HG03025 (cell line): ENCODE measurements around the gene SLC24A3.

Experiments
- ATAC-seq: cut with Tn5 transposase; IDR thresholded peaks from one replicate; pipeline ENCODE4 v1.9.1; 2021; ENCODE audit warnings: mild to moderate bottlenecking, moderate library complexity; ENCODE audit not compliant: unreplicated experiment, low FRiP score

The SLC24A3 gene

GRCh38 chr20:19565736-19566135, 353.3 kb downstream of the SLC24A3 start:
- no peak for ATAC-seq

DNA sequence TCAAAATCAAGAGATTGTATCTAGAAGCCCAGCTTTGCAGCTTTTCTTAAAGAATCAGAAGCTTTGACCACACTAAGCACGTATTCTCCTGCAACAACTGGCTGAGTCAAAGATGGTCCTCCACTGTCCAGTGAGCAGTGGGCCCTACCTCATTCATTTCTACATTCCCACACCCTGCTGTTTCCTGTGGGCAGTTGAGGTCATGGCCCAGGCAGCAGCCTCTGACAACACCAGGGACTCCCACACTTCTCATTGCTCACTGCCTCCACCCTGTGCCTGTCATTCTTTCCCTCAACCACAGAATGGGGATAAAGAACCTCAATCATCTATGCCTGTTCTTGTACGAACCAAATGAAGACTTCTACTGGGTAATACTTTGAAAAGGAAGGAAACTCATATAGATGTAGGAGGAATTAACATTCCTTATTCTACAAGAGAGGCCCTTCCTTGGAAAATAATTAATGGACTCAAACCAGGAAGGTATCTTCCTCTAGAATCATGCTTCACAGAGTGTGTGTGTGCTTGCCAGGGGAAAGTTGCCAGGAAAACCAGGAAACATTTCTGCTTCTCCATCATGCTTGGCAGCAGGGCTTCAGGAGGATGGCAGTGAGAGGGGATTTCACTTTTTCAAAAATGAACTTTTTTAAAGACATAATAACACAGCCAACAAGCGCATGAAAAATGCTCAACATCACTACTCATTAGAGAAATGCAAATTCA, 353.9 kb downstream of the SLC24A3 start:
- ATAC-seq, result no peak

GRCh38 chr20:19568128-19568527, 355.7 kb downstream of the SLC24A3 start:
- ATAC-seq, result no peak

DNA sequence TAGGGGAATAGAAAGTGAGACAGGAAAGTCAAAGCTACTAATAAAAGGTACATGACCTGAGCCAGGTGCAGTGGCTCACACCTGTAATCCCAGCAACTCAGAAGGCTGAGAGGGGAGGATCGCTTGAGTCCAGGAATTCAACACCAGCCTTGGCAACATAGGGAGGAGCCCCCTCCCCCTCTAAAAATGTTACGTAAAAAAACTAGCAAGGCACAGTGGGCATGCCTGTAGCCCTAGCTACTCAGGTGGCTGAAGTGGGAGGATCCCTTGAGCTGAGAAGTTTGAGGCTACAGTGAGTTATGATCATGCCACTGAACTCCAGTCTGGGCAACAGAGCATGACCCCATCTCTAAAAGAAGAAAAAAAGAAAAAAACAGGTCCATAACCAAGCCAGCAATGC, 359.6 kb downstream of the SLC24A3 start:
- no peak for ATAC-seq

DNA sequence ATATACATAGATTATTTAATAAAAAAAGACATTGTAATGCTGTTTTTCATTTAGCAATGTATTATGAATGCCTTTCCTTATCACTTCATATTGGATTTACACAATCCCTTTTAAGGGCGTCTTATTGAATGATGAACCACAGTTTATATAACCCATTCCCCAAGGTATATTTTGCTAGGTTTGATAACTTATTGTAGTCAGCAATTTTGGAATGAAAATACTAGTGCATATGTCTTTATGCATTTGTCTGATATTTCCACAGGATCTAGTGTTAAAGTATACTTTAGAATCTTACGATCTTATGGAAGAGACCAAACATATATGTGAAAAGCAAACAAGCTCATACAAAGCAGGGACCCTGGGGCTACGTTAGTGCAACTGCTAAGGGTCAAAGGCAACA, 365.2 kb downstream of the SLC24A3 start:
- ATAC-seq, result no peak

GRCh38 chr20:19582782-19583181, 370.3 kb downstream of the SLC24A3 start:
- no peak for ATAC-seq

- ATAC-seq, result no peak
Measured at GRCh38 chr20:19583532-19584175, 371.2 kb downstream of the SLC24A3 start.

DNA sequence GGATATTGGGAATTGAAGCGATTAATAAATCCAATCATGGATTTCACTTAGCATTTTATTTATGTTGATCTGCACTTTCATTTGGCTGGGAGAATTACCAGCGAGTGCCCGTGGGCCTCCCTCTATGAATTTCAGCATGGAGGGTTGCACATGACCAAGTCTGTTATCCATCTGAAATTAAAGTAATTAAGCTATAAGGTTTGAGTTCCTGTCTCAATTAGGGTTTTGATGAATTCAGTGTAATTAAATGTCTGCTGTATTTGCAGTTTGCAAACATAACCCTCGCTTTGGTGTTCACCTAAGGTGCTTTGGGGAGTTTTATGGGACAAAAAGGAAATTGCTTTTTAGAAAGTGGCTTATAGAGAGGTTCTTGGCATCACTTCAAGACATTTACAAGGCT, 375.8 kb downstream of the SLC24A3 start:
- ATAC-seq, result no peak

DNA sequence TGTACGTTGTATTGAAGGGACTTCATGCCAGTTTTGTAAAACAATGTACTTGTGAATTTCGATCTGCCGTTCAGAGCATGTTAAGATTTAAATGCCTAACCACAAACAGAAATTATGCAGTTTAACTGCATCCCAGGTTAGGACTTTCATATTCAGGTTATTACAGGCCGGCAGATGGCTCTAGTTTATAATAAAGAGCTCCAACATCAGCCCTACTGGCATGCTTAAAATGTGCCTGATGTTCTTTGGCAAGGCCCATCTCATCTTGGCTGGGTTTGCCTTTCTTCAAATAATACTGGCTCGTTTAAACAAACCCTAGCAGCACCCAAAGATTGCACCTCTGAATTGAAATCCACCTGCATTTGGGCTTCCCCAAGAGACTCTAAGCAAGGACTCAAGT, 376.3 kb downstream of the SLC24A3 start:
- no peak for ATAC-seq

DNA sequence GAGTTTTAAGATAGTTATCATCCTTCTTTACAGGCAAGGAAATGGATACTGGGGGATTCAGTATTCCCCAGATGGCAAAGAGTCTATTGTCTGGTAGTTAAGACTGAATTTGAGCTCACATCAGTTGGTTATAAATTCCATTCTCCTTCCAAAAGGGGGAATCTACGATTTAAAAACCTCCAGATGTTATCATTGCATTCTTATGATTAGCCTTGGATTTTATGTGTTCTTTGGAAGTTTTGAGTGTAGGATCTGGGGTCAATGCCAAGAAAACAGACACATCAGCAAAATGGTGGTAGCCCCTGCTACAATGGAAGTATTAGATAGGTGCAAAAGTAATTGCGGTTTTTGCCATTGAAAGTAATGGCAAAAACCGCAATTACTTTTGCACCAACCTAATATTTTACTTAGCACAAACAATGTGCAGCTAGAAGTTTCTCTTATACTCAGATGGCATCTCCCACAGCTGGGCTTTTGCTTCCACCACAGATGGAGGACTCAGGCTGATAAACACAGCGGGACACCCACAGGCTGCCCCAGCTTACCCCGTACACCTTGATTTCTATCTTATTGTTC, 377.4 kb downstream of the SLC24A3 start:
- ATAC-seq, result no peak

DNA sequence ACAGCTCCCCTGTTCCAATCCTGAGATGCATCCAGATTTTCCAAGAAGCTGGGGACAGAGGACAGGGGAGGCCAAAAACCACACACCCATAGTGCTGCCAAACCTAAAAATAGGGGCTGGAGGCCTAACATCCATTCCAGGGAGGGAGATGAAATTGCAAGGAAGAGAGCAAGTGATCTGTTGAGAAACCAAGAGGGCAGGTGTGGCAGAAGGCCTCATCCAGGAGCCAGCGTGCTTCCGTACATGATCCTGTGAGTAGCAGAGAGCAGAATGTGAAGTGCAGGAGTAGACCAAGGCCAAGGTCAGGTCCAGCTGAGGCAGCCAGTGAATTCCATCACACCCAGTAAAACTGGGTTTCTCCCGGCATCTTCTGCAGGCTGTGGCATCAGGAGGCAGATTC, 377.9 kb downstream of the SLC24A3 start:
- ATAC-seq, result no peak

- ATAC-seq, result no peak
Measured at GRCh38 chr20:19593762-19594161, 381.3 kb downstream of the SLC24A3 start.

- ATAC-seq, result no peak
Measured at GRCh38 chr20:19594896-19595295, 382.5 kb downstream of the SLC24A3 start.

DNA sequence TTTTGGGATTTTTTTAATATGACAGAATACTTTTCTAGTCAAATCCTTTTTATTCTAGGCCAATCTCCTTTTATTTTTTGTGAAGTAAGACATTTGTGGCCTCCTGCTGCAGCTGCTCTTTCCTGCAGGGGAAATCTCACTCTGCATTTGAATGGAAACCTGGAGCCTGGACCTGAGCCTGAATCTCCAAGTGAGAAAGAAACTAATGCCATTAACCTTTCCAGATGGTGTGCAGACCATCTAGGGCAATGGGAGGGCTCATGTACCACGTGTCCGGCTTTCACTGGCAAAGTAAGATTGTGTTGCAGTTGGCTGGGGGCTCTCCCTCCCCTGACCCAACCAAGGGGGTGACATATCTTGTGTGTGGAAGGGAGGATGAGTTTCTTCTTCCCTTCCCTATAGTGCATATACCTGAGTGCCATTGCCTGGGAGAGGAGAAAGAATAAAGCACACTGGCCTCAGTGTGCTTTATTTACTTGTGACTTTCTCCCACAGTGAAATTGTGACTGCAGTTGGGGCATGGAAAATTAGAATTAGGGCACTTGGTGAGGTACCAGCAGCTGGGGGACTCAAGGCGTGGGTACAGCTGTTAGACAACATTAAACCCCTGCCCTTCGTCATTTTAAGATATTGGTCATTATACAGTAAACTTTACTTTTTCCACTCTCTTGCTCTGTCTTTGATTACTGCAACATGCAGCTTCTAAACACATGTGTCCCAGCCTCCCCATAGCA, 385.8 kb downstream of the SLC24A3 start:
- ATAC-seq, result no peak

GRCh38 chr20:19599200-19599599, 386.8 kb downstream of the SLC24A3 start:
- ATAC-seq, result no peak

DNA sequence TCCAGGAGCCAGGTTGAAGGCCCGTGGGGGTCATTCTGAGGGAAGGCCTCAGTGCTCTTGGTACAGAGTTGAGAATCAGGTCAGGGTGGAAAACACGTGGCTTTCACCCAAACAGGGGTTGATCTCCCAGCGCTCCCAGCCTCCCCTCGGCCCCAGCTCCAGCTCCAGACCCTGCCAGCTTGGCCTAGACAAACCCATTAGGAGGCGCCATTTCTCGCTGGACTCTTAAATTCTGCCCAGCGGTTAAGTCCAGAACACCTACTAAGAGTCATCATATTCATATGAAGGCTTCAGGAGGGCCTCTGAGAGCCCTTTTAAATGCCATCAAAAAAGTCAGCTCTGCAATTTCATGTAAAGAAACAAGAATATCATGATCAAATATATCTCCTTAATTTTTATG, 387.6 kb downstream of the SLC24A3 start:
- no peak for ATAC-seq

- ATAC-seq, result no peak
Measured at GRCh38 chr20:19601126-19601810, 388.8 kb downstream of the SLC24A3 start.

- no peak for ATAC-seq
Measured at GRCh38 chr20:19602675-19603375, 390.4 kb downstream of the SLC24A3 start.

DNA sequence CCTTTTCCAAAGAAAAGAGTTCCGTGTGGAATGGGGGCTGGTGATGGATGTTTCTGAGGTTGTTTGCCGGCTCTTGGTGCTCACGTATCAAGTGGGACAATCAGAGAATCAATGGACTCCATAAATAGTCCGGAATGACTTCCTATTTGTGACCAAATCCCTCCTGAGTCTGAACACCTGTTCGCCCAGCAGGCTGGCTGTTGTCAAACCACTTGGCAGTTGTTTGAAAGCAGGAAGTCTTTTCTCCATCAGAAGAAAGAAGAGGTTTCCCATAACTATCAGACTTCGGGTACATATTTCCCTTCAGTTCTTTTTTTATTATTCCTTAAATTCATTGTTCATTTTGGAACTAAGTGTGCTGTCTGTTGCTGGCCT, 390.9 kb downstream of the SLC24A3 start:
- no peak for ATAC-seq

- no peak for ATAC-seq
Measured at GRCh38 chr20:19605786-19606485, 393.5 kb downstream of the SLC24A3 start.
